PC-9 (cell line): Measurements from ENCODE around the gene MYH8. TPM values are rescaled to one million over a fixed set of nuclear protein-coding genes. Genes with fewer than 3 reads are reported as not detected.

ENCODE experiments used
- BruUV-seq: library from RNA; stranded (reverse); fragments of 400-500 nt; replicated peaks from 2 replicates; lab custom pipeline; 2021; lab: Mats Ljungman, UMichigan
- CTCF ChIA-PET: fragments of 300-600 bp; sonication (Branson Sonifier 250); formaldehyde crosslinking; loops from one replicate; lab custom pipeline; 2022; ENCODE audit warnings: antibody characterized with exemption; lab: Charles Lee
- POLR2A ChIA-PET: fragments of 300-600 bp; sonication (Branson Sonifier 250); formaldehyde crosslinking; loops from one replicate; lab custom pipeline; 2022; ENCODE audit warnings: antibody characterized with exemption; ENCODE audit not compliant: unreplicated experiment; lab: Charles Lee
- DNase-seq, 2 experiments: peaks; one replicate each; pipeline versions ENCODE4 v3.0.0 to v3.0.0-alpha.2; 2015 to 2022; ENCODE audit warnings: mixed read lengths in 1 of 2
- H2AFZ ChIP-seq: fragments of 200-600 bp; sonication (generic); 2 replicates; pipeline ENCODE4 v1.8.1; 2017; ENCODE audit warnings: antibody characterized with exemption
- H3F3A ChIP-seq: fragments of 200-600 bp; sonication (generic); 2 replicates; pipeline ENCODE4 v1.8.1; 2017; ENCODE audit warnings: antibody characterized with exemption, mild to moderate bottlenecking, low read depth; ENCODE audit not compliant: insufficient read depth
- H3K27ac ChIP-seq: fragments of 200-600 bp; sonication (generic); 2 replicates; pipeline ENCODE4 v1.6.1; 2016; ENCODE audit warnings: mixed run types
- H3K27me3 ChIP-seq: fragments of 200-600 bp; sonication (generic); 2 replicates; pipeline ENCODE4 v1.6.1; 2016; ENCODE audit warnings: low read depth, mixed run types; ENCODE audit not compliant: insufficient read depth
- H3K36me3 ChIP-seq: fragments of 200-600 bp; sonication (generic); 2 replicates; pipeline ENCODE4 v1.6.1; 2016; ENCODE audit warnings: low read depth, mixed run types
- H3K4me1 ChIP-seq: fragments of 200-600 bp; sonication (generic); replicated peaks from 2 replicates; pipeline ENCODE4 v1.6.1; 2016; ENCODE audit warnings: mixed run types; ENCODE audit not compliant: insufficient read depth
- H3K4me2 ChIP-seq: fragments of 200-600 bp; sonication (generic); 2 replicates; pipeline ENCODE4 v1.6.1; 2017; ENCODE audit warnings: mixed run types
- H3K4me3 ChIP-seq: fragments of 200-600 bp; sonication (generic); 2 replicates; pipeline ENCODE4 v1.6.1; 2016; ENCODE audit warnings: mixed run types
- H3K79me2 ChIP-seq: fragments of 200-600 bp; sonication (generic); 2 replicates; pipeline ENCODE4 v1.6.1; 2017; ENCODE audit warnings: low read depth, mixed run types
- H3K9me2 ChIP-seq: fragments of 200-600 bp; sonication (generic); 2 replicates; pipeline ENCODE4 v1.8.1; 2017; ENCODE audit warnings: mild to moderate bottlenecking; ENCODE audit not compliant: insufficient read depth
- H3K9me3 ChIP-seq: fragments of 200-600 bp; sonication (generic); 2 replicates; pipeline ENCODE4 v1.8.1; 2016; ENCODE audit warnings: low read depth; ENCODE audit not compliant: insufficient read depth
- H4K20me1 ChIP-seq: fragments of 200-600 bp; sonication (generic); 2 replicates; pipeline ENCODE4 v1.8.1; 2017; ENCODE audit not compliant: insufficient read depth
- EZH2 ChIP-seq: fragments of 200-600 bp; sonication (generic); IDR thresholded peaks from 2 replicates; pipeline ENCODE4 v1.8.0; 2017; ENCODE audit warnings: antibody characterized with exemption, low read depth
- intact Hi-C: fragments of 100-400 bp; cut with micrococcal nuclease; formaldehyde crosslinking; loops from one replicate; pipeline ENCODE4 v1.10.0; 2022; ENCODE audit not compliant: unreplicated experiment
- total RNA-seq: library from RNA; stranded (reverse); gene quantifications from 2 replicates; pipeline ENCODE4 v1.2.3, GENCODE V29; 2021
- TF ChIP-seq, protein P1 (sequence below): fragments of 200-600 bp; sonication (generic); conservative IDR thresholded peaks from 2 replicates; pipeline ENCODE4 v1.6.1; 2017; ENCODE audit warnings: mixed run types, antibody characterized with exemption, mild to moderate bottlenecking, moderate library complexity

MYH8 gene
- total RNA-seq, 1 experiment from 2014 or later, result not detected

DNA sequence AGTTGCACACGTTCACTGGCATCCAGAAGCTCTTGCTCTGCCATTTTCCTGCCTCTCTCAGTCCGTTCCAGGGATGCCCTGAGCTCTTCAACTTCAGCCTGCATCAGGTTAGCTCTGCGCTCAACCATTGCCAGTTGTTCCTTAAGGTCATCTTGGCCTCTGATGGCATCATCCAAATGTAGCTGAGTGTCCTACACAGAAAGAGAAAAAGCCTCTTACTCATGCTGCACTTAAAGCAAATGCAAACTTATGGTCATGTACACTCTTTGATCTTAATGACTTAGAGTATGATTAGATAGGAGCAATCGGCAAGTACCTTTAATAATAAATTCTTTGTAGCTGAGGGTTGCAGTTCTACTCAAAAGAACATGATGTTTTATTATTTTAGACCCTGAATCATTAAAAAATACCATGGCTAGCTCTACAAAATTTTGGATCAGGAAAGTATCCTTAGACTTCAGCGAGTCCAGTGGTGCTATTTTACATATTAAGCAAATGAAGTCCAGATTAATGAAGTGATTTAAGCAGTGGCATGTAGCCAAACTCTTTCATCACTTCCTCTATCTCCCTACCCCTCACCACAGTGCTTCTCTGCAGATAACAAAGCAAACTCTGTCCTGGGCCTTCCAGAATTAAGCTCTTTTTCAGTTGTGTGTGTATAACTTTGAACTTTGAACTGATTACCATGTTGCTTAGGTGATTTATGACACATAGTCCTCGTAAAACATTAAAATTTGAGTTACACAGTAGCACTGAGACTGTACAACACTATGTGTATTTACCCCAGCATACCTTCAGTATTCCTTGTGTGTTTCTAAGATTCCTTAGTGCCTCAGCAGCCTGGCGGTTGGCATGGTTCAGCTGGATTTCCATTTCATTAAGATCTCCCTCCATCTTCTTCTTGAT is 25.5 kb upstream of the MYH8 start:
- peaks cover 25% of the 10 kb centered on the region for H3K27me3 ChIP-seq
- H3K9me3 ChIP-seq, result no peaks in the 10 kb centered on the region
- H3K4me1 ChIP-seq, result no peaks in the 10 kb centered on the region
- ChIA-PET CTCF (no interaction called here), POLR2A (no interaction called here)
- no peaks in the 10 kb centered on the region for H4K20me1 ChIP-seq
- BruUV-seq, result no TSS peak
- no peak for DNase-seq
- H3K9me2 ChIP-seq, result no peaks in the 10 kb centered on the region
- no peaks in the 10 kb centered on the region for H3K79me2 ChIP-seq
- no peak overlapping the region for H3K27ac ChIP-seq
- H3K36me3 ChIP-seq, result no peaks in the 10 kb centered on the region
- no peaks in the 10 kb centered on the region for H3F3A ChIP-seq
- no peak overlapping the region for H3K4me2 ChIP-seq
- no peak overlapping the region for H3K4me3 ChIP-seq
- intact Hi-C loops, result no loop called here
- no peak overlapping the region for H2AFZ ChIP-seq
- no peak for TF ChIP-seq EZH2
- TF ChIP-seq, protein P1, sequence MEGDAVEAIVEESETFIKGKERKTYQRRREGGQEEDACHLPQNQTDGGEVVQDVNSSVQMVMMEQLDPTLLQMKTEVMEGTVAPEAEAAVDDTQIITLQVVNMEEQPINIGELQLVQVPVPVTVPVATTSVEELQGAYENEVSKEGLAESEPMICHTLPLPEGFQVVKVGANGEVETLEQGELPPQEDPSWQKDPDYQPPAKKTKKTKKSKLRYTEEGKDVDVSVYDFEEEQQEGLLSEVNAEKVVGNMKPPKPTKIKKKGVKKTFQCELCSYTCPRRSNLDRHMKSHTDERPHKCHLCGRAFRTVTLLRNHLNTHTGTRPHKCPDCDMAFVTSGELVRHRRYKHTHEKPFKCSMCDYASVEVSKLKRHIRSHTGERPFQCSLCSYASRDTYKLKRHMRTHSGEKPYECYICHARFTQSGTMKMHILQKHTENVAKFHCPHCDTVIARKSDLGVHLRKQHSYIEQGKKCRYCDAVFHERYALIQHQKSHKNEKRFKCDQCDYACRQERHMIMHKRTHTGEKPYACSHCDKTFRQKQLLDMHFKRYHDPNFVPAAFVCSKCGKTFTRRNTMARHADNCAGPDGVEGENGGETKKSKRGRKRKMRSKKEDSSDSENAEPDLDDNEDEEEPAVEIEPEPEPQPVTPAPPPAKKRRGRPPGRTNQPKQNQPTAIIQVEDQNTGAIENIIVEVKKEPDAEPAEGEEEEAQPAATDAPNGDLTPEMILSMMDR, result no peak

DNA sequence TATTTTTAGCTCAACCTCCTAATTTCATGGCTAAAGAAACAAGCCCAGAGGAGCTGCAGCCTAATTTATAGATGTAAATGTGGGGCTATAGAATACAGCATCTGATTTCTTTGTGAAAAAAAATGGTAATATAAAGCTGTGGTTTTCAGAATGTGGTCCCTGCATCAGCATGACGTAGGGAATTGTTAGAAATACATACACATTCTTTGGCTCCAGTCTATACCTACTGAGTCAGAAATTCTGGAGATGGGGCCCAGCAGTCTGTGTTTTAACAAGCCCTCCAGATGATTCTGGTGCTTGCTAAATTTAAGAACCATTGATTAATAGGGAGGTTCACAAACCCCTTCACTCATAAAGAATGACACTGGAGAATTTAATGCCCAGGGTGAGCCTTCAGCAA is 18.1 kb upstream of the MYH8 start:
- BruUV-seq, result no TSS peak
- CTCF ChIA-PET, result no interaction called here

DNA sequence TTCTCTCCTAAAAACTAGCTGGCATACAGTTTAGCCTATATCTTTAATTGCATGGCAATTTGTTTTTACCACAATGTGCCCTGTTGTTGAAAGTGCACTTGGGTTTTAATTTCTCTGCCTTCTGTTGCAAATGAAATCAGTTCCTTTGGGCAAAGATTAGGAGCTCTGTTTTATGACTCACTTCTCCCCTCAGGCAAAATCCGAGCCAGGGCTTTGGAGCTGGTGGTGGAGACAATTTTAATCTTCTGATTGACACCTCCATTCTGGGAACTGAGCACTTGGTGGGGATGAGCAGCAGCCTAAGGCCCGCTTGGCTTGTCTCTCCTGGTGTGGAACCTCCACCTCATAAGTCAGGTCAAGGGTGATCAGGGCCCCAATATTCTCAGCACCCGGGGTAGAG is 13.3 kb upstream of the MYH8 start:
- Histone ChIP-seq H4K20me1 (no peaks in the 10 kb centered on the region), H3K36me3 (no peaks in the 10 kb centered on the region), H3K9me3 (no peaks in the 10 kb centered on the region), H3K4me2 (no peak overlapping the region), H3F3A (no peaks in the 10 kb centered on the region), H2AFZ (no peak overlapping the region), H3K4me3 (no peak overlapping the region), H3K27ac (no peak overlapping the region), H3K27me3 (no peaks in the 10 kb centered on the region), H3K4me1 (no peaks in the 10 kb centered on the region), H3K79me2 (no peaks in the 10 kb centered on the region), H3K9me2 (no peaks in the 10 kb centered on the region)
- no peak for DNase-seq
- BruUV-seq, result no TSS peak
- POLR2A ChIA-PET, result no interaction called here
- intact Hi-C loops, result no loop called here
- TF ChIP-seq, protein P1, result no peak
- no peak for TF ChIP-seq EZH2
- CTCF ChIA-PET, result no interaction called here

More for the DNA sequence above, 18.1 kb upstream of the MYH8 start:
- POLR2A ChIA-PET, result no interaction called here
- TF ChIP-seq EZH2, result no peak
- TF ChIP-seq, protein P1, result no peak
- DNase-seq, result no peak
- Histone ChIP-seq H3K36me3 (no peaks in the 10 kb centered on the region), H2AFZ (no peak overlapping the region), H3K4me1 (no peaks in the 10 kb centered on the region), H3K27me3 (peaks cover 11% of the 10 kb centered on the region; the same call in 1 of the 2 replicates), H4K20me1 (no peaks in the 10 kb centered on the region), H3K27ac (no peak overlapping the region), H3K9me2 (no peaks in the 10 kb centered on the region), H3K79me2 (no peaks in the 10 kb centered on the region), H3F3A (no peaks in the 10 kb centered on the region), H3K4me3 (no peak overlapping the region), H3K4me2 (no peak overlapping the region), H3K9me3 (no peaks in the 10 kb centered on the region)
- intact Hi-C loops, result no loop called here
